Muscle layer of colon (tissue), 2 donors: ENCODE data around the gene FBN1.

Experiments
- H3K27ac ChIP-seq: one replicate; pipeline ENCODE4 v1.7.0; 2013; ENCODE audit warnings: low read depth, mild to moderate bottlenecking, low read length, moderate library complexity
- H3K27me3 ChIP-seq, 2 donors: one replicate each; pipeline ENCODE4 v1.7.0; 2013; ENCODE audit warnings: low read length in 2 of 2, mild to moderate bottlenecking in 2 of 2; ENCODE audit not compliant: insufficient read depth in 2 of 2, control insufficient read depth in 1 of 2
- H3K36me3 ChIP-seq: one replicate; pipeline ENCODE4 v1.7.0; 2013; ENCODE audit warnings: mild to moderate bottlenecking, low read length; ENCODE audit not compliant: insufficient read depth
- H3K4me1 ChIP-seq: one replicate; pipeline ENCODE4 v1.7.0; 2013; ENCODE audit warnings: mild to moderate bottlenecking, low read length; ENCODE audit not compliant: insufficient read depth
- H3K4me3 ChIP-seq, 2 donors: one replicate each; pipeline ENCODE4 v1.7.0; 2013; ENCODE audit warnings: low read length in 2 of 2, low read depth in 1 of 2, mild to moderate bottlenecking in 1 of 2, moderate library complexity in 1 of 2
- H3K9ac ChIP-seq: one replicate; pipeline ENCODE4 v1.7.0; 2013; ENCODE audit warnings: low read length
- H3K9me3 ChIP-seq: one replicate; pipeline ENCODE4 v1.7.0; 2013; ENCODE audit warnings: mild to moderate bottlenecking, low read length
- donor health status: abdominal sarcoma.
- donor health status: Adenocarcinoma of cecum.

Gene FBN1

GRCh38 chr15:48371550-48371949 is 274.0 kb downstream of the FBN1 start:
- H3K4me3 ChIP-seq: no peak overlapping the region
- H3K9me3 ChIP-seq: no peaks in the 10 kb centered on the region
- H3K27me3 ChIP-seq: no peaks in the 10 kb centered on the region
- no peaks in the 10 kb centered on the region for H3K4me1 ChIP-seq
- no peaks in the 10 kb centered on the region for H3K36me3 ChIP-seq
- no peak overlapping the region for H3K9ac ChIP-seq
- no peak overlapping the region for H3K27ac ChIP-seq

DNA sequence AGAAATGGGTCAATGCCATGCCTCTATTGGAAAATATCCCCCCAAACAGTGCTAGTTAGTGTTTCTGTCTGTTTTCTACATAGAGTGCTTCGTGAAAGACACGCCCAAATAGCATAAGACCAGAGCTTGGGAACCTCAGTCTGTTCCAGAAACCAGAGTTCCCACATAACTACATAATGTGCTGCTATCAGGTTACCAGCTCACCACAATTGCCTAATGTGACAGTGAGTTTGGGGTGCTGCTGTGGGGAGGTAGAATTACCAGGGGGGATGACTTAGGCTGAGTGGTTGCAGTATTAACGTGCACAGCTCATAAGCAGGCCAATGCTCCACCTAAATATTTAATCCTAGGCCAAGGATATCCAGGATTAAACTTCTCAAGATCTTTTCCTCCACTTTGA is 275.0 kb downstream of the FBN1 start:
- no peak overlapping the region for H3K4me3 ChIP-seq
- no peaks in the 10 kb centered on the region for H3K4me1 ChIP-seq
- H3K9ac ChIP-seq: no peak overlapping the region
- no peak overlapping the region for H3K27ac ChIP-seq
- no peaks in the 10 kb centered on the region for H3K9me3 ChIP-seq
- H3K36me3 ChIP-seq: no peaks in the 10 kb centered on the region
- no peaks in the 10 kb centered on the region for H3K27me3 ChIP-seq

DNA sequence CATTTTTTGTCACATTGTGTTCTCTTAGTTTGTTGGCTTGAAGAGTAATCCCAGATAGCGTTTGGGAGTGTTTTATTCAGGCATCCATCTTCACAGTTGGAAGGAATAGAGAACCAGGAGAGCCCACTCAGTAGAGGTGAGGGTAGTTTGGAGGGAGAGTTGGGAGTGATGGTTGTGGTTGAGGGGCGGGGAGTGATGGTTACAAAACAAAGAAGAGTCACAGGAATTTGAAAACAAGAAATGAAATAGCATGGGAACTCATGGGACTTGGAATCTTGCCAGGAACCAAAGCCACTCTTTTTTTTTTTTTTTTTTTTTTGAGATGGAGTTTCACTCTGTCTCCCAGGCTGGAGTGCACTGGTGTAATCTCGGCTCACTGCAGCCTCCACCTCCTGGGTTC is 278.0 kb downstream of the FBN1 start:
- no peaks in the 10 kb centered on the region for H3K9me3 ChIP-seq
- H3K27ac ChIP-seq: no peak overlapping the region
- H3K9ac ChIP-seq: no peak overlapping the region
- H3K27me3 ChIP-seq: no peaks in the 10 kb centered on the region
- no peaks in the 10 kb centered on the region for H3K4me1 ChIP-seq
- H3K36me3 ChIP-seq: no peaks in the 10 kb centered on the region
- no peak overlapping the region for H3K4me3 ChIP-seq

GRCh38 chr15:48366584-48367312 is 278.8 kb downstream of the FBN1 start:
- no peak overlapping the region for H3K9ac ChIP-seq
- no peaks in the 10 kb centered on the region for H3K4me1 ChIP-seq
- H3K36me3 ChIP-seq: no peaks in the 10 kb centered on the region
- no peak overlapping the region for H3K4me3 ChIP-seq
- no peaks in the 10 kb centered on the region for H3K9me3 ChIP-seq
- H3K27ac ChIP-seq: no peak overlapping the region
- no peaks in the 10 kb centered on the region for H3K27me3 ChIP-seq

- Histone ChIP-seq H3K36me3 (no peaks in the 10 kb centered on the region), H3K9me3 (no peaks in the 10 kb centered on the region), H3K27me3 (no peaks in the 10 kb centered on the region)
These were observed 279.9 kb downstream of the FBN1 start for GRCh38 chr15:48365575-48365974.

GRCh38 chr15:48363474-48363873 is 282.0 kb downstream of the FBN1 start:
- H3K36me3 ChIP-seq: no peaks in the 10 kb centered on the region
- no peaks in the 10 kb centered on the region for H3K9me3 ChIP-seq
- no peak overlapping the region for H3K9ac ChIP-seq
- no peak overlapping the region for H3K27ac ChIP-seq
- H3K4me1 ChIP-seq: no peaks in the 10 kb centered on the region
- H3K27me3 ChIP-seq: no peaks in the 10 kb centered on the region
- H3K4me3 ChIP-seq: no peak overlapping the region

More at GRCh38 chr15:48365575-48365974, 279.9 kb downstream of the FBN1 start:
- Histone ChIP-seq H3K27ac (no peak overlapping the region), H3K4me1 (no peaks in the 10 kb centered on the region), H3K4me3 (no peak overlapping the region), H3K9ac (no peak overlapping the region)

GRCh38 chr15:48361685-48362084 is 283.8 kb downstream of the FBN1 start:
- no peaks in the 10 kb centered on the region for H3K27me3 ChIP-seq

GRCh38 chr15:48360841-48361240 is 284.7 kb downstream of the FBN1 start:
- H3K9ac ChIP-seq: no peak overlapping the region
- H3K27me3 ChIP-seq: no peaks in the 10 kb centered on the region
- no peaks in the 10 kb centered on the region for H3K9me3 ChIP-seq
- H3K4me1 ChIP-seq: no peaks in the 10 kb centered on the region
- H3K4me3 ChIP-seq: no peak overlapping the region
- no peak overlapping the region for H3K27ac ChIP-seq
- H3K36me3 ChIP-seq: no peaks in the 10 kb centered on the region

More at GRCh38 chr15:48361685-48362084, 283.8 kb downstream of the FBN1 start:
- Histone ChIP-seq H3K9ac (no peak overlapping the region), H3K4me3 (no peak overlapping the region), H3K4me1 (no peaks in the 10 kb centered on the region), H3K36me3 (no peaks in the 10 kb centered on the region), H3K27ac (no peak overlapping the region), H3K9me3 (no peaks in the 10 kb centered on the region)
